Liver (tissue), 9 donors: ENCODE results near the gene BBS5. TPM values are rescaled to one million over a fixed set of nuclear protein-coding genes. Genes with fewer than 3 reads are reported as not detected.
"Not testable (repeated sequence)": the region's sequence is repeated elsewhere in the genome, so short reads cannot be mapped to it uniquely, and the experiment has no call there.

Experiments
- DNase-seq: peaks from one replicate; pipeline ENCODE4 v3.0.0-alpha.2; 2017; ENCODE audit warnings: low spot score
- H3K27ac ChIP-seq, 2 donors: one replicate each; pipeline ENCODE4 v1.7.0; 2013; ENCODE audit warnings: inconsistent platforms in 2 of 2, low read length in 2 of 2, control low read depth in 1 of 2, low read depth in 1 of 2, mild to moderate bottlenecking in 1 of 2
- H3K27me3 ChIP-seq, 4 donors: one replicate each; pipeline versions ENCODE4 v1.6.1 to v1.7.0; 2013; ENCODE audit warnings: low read length in 3 of 4, inconsistent platforms in 1 of 4, mild to moderate bottlenecking in 1 of 4, moderate library complexity in 1 of 4; ENCODE audit not compliant: control insufficient read depth in 4 of 4, insufficient read depth in 4 of 4
- H3K36me3 ChIP-seq, 4 donors: one replicate each; pipeline versions ENCODE4 v1.6.1 to v1.7.0; 2013; ENCODE audit warnings: low read length in 3 of 4, mild to moderate bottlenecking in 3 of 4, low read depth in 1 of 4, moderate library complexity in 1 of 4; ENCODE audit not compliant: control insufficient read depth in 4 of 4, insufficient read depth in 3 of 4
- H3K4me1 ChIP-seq, 4 donors: one replicate each; pipeline versions ENCODE4 v1.6.1 to v1.7.0; 2013; ENCODE audit warnings: low read length in 3 of 4, mild to moderate bottlenecking in 3 of 4, moderate library complexity in 1 of 4; ENCODE audit not compliant: control insufficient read depth in 4 of 4, insufficient read depth in 4 of 4
- H3K4me3 ChIP-seq, 3 donors: one replicate each; pipeline versions ENCODE4 v1.6.1 to v1.7.0; 2013; ENCODE audit warnings: low read length in 3 of 3, control low read depth in 1 of 3, low read depth in 1 of 3, mild to moderate bottlenecking in 1 of 3
- H3K9ac ChIP-seq, 2 donors: one replicate each; pipeline ENCODE4 v1.7.0; 2013; ENCODE audit warnings: low read length in 2 of 2, mild to moderate bottlenecking in 2 of 2, moderate library complexity in 2 of 2, control low read depth in 1 of 2, low read depth in 1 of 2
- H3K9me3 ChIP-seq, 4 donors: one replicate each; pipeline versions ENCODE4 v1.6.1 to v1.7.0; 2013; ENCODE audit warnings: low read length in 3 of 4; ENCODE audit not compliant: control insufficient read depth in 4 of 4
- EGR1 ChIP-seq, 2 donors: IDR thresholded peaks; 2 replicates each; pipeline ENCODE4 v1.6.1; 2016 to 2018; ENCODE audit warnings: antibody characterized with exemption in 2 of 2, low read depth in 2 of 2
- FOXA1 ChIP-seq: IDR thresholded peaks from 2 replicates; pipeline ENCODE4 v1.6.1; 2016; ENCODE audit warnings: antibody characterized with exemption
- GABPA ChIP-seq, 2 donors: IDR thresholded peaks in 1 of 2; conservative IDR thresholded peaks in 1 of 2; 2 replicates each; pipeline ENCODE4 v1.6.1; 2016; ENCODE audit warnings: antibody characterized with exemption in 2 of 2, mild to moderate bottlenecking in 1 of 2, moderate library complexity in 1 of 2
- HNF4A ChIP-seq, 2 donors: conservative IDR thresholded peaks; 2 replicates each; pipeline ENCODE4 v1.6.1; 2016; ENCODE audit warnings: antibody characterized with exemption in 2 of 2, mild to moderate bottlenecking in 2 of 2
- HNF4G ChIP-seq: IDR thresholded peaks from 2 replicates; pipeline ENCODE4 v1.6.1; 2016; ENCODE audit warnings: antibody characterized with exemption
- NR2F2 ChIP-seq: IDR thresholded peaks from 2 replicates; pipeline ENCODE4 v1.6.1; 2016; ENCODE audit warnings: antibody characterized with exemption
- RAD21 ChIP-seq, 2 donors: IDR thresholded peaks; 2 replicates each; pipeline ENCODE4 v1.6.1; 2016; ENCODE audit warnings: antibody characterized with exemption in 2 of 2, mild to moderate bottlenecking in 2 of 2
- RXRA ChIP-seq, 2 donors: IDR thresholded peaks; 2 replicates each; pipeline ENCODE4 v1.6.1; 2017 to 2018; ENCODE audit warnings: antibody characterized with exemption in 2 of 2, mild to moderate bottlenecking in 1 of 2
- SP1 ChIP-seq: IDR thresholded peaks from 2 replicates; pipeline ENCODE4 v1.6.1; 2018; ENCODE audit warnings: antibody characterized with exemption, mild to moderate bottlenecking
- TAF1 ChIP-seq: conservative IDR thresholded peaks from 2 replicates; pipeline ENCODE4 v1.6.1; 2016; ENCODE audit warnings: antibody characterized with exemption, mild to moderate bottlenecking
- YY1 ChIP-seq: IDR thresholded peaks from 2 replicates; pipeline ENCODE4 v1.6.1; 2016; ENCODE audit warnings: antibody characterized with exemption, mild to moderate bottlenecking
- WGBS: extraction: QIAGEN DNeasy Blood & Tissue Kit; methylation state at CpG from one replicate; pipeline ENCODE4 v1.1.7; 2013; 5-methylcytosine and 5-hydroxymethylcytosine counted together
- polyA plus RNA-seq, 2 donors: library from polyadenylated mRNA; stranded (reverse) in 1 of 2; unstranded in 1 of 2; fragments of 200-250 nt in 1 of 2; fragments of >200 nt in 1 of 2; fragmentation: Nextera tagmentation in 1 of 2; extraction: Ambion mirVana in 1 of 2; gene quantifications; one replicate each; pipeline versions ENCODE4 v1.2.1 to v1.2.3, GENCODE V29; 2013 to 2015
- total RNA-seq, 2 donors: library from RNA; depleted of rRNA; stranded (reverse); fragments of >200 nt; gene quantifications; one replicate each; pipeline ENCODE4 v1.2.3, GENCODE V29; 2014
- TF ChIP-seq, protein P1 (sequence below): fragments of 150-350 bp; IDR thresholded peaks from 2 replicates; pipeline ENCODE4 v1.5.1; 2017; ENCODE audit warnings: improper control_type of control experiment, low read depth, low read length; ENCODE audit not compliant: missing input control
- TF ChIP-seq, protein P2 (sequence below): IDR thresholded peaks from 2 replicates; pipeline ENCODE4 v1.6.1; 2016; ENCODE audit warnings: antibody characterized with exemption, mild to moderate bottlenecking
- TF ChIP-seq, protein P3 (sequence below): IDR thresholded peaks from 2 replicates; pipeline ENCODE4 v1.6.1; 2016; ENCODE audit warnings: antibody characterized with exemption
- TF ChIP-seq, protein P4 (sequence below): IDR thresholded peaks from 2 replicates; pipeline ENCODE4 v1.6.1; 2016; ENCODE audit warnings: antibody characterized with exemption
- donor health status: healthy.
- donor health status: healthy.
- donor health status: healthy.
- donor health status: healthy.
- donor health status: healthy.

The BBS5 gene
- total and polyA plus RNA-seq, 4 donors = 1.7 to 2.5 (median 2.1) TPM

- no peak for DNase-seq
Measured at GRCh38 chr2:169526451-169526850, 47.2 kb downstream of the BBS5 start.

GRCh38 chr2:169528271-169528701 is 49.0 kb downstream of the BBS5 start:
- H3K27me3 ChIP-seq = no peaks in the 10 kb centered on the region
- peaks cover 0 to 7% (median 3%) of the 10 kb centered on the region in 4 donors for H3K36me3 ChIP-seq
- WGBS = 3% methylated on average over 2 of the region's 2 CpGs
- H3K9ac ChIP-seq = no peak overlapping the region
- peak; percentile 84 for DNase-seq
- no peak overlapping the region for H3K4me3 ChIP-seq
- no peaks in the 10 kb centered on the region for H3K4me1 ChIP-seq
- no peak overlapping the region for H3K27ac ChIP-seq
- no peaks in the 10 kb centered on the region for H3K9me3 ChIP-seq
- no peak for TF ChIP-seq SP1
- TF ChIP-seq RXRA (IDR thresholded peaks at IDR 0.05) = no peak
- no peak for TF ChIP-seq FOXA1
- no peak for TF ChIP-seq HNF4G
- TF ChIP-seq, protein P1, sequence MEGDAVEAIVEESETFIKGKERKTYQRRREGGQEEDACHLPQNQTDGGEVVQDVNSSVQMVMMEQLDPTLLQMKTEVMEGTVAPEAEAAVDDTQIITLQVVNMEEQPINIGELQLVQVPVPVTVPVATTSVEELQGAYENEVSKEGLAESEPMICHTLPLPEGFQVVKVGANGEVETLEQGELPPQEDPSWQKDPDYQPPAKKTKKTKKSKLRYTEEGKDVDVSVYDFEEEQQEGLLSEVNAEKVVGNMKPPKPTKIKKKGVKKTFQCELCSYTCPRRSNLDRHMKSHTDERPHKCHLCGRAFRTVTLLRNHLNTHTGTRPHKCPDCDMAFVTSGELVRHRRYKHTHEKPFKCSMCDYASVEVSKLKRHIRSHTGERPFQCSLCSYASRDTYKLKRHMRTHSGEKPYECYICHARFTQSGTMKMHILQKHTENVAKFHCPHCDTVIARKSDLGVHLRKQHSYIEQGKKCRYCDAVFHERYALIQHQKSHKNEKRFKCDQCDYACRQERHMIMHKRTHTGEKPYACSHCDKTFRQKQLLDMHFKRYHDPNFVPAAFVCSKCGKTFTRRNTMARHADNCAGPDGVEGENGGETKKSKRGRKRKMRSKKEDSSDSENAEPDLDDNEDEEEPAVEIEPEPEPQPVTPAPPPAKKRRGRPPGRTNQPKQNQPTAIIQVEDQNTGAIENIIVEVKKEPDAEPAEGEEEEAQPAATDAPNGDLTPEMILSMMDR = peak; percentile 77
- TF ChIP-seq GABPA (IDR thresholded peaks at IDR 0.05 in 1 of 2, conservative IDR thresholded peaks at IDR 0.05 in 1 of 2) = no peak
- no peak for TF ChIP-seq EGR1 (IDR thresholded peaks at IDR 0.05; ENCODE audit: low read depth in 2 of 2)
- no peak for TF ChIP-seq NR2F2
- TF ChIP-seq, protein P2, sequence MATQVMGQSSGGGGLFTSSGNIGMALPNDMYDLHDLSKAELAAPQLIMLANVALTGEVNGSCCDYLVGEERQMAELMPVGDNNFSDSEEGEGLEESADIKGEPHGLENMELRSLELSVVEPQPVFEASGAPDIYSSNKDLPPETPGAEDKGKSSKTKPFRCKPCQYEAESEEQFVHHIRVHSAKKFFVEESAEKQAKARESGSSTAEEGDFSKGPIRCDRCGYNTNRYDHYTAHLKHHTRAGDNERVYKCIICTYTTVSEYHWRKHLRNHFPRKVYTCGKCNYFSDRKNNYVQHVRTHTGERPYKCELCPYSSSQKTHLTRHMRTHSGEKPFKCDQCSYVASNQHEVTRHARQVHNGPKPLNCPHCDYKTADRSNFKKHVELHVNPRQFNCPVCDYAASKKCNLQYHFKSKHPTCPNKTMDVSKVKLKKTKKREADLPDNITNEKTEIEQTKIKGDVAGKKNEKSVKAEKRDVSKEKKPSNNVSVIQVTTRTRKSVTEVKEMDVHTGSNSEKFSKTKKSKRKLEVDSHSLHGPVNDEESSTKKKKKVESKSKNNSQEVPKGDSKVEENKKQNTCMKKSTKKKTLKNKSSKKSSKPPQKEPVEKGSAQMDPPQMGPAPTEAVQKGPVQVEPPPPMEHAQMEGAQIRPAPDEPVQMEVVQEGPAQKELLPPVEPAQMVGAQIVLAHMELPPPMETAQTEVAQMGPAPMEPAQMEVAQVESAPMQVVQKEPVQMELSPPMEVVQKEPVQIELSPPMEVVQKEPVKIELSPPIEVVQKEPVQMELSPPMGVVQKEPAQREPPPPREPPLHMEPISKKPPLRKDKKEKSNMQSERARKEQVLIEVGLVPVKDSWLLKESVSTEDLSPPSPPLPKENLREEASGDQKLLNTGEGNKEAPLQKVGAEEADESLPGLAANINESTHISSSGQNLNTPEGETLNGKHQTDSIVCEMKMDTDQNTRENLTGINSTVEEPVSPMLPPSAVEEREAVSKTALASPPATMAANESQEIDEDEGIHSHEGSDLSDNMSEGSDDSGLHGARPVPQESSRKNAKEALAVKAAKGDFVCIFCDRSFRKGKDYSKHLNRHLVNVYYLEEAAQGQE = no peak
- TF ChIP-seq, protein P3, sequence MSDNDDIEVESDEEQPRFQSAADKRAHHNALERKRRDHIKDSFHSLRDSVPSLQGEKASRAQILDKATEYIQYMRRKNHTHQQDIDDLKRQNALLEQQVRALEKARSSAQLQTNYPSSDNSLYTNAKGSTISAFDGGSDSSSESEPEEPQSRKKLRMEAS = no peak
- no peak for TF ChIP-seq TAF1
- TF ChIP-seq RAD21 (IDR thresholded peaks at IDR 0.05) = peak; percentile 79 to 89
- no peak for TF ChIP-seq HNF4A (conservative IDR thresholded peaks at IDR 0.05)

More at GRCh38 chr2:169526451-169526850, 47.2 kb downstream of the BBS5 start:
- no peak overlapping the region for H3K4me3 ChIP-seq
- no peaks in the 10 kb centered on the region for H3K9me3 ChIP-seq
- H3K27me3 ChIP-seq = no peaks in the 10 kb centered on the region
- H3K36me3 ChIP-seq = peaks cover 0 to 7% (median 3%) of the 10 kb centered on the region in 4 donors
- no peak for TF ChIP-seq YY1
- TF ChIP-seq, protein P4, sequence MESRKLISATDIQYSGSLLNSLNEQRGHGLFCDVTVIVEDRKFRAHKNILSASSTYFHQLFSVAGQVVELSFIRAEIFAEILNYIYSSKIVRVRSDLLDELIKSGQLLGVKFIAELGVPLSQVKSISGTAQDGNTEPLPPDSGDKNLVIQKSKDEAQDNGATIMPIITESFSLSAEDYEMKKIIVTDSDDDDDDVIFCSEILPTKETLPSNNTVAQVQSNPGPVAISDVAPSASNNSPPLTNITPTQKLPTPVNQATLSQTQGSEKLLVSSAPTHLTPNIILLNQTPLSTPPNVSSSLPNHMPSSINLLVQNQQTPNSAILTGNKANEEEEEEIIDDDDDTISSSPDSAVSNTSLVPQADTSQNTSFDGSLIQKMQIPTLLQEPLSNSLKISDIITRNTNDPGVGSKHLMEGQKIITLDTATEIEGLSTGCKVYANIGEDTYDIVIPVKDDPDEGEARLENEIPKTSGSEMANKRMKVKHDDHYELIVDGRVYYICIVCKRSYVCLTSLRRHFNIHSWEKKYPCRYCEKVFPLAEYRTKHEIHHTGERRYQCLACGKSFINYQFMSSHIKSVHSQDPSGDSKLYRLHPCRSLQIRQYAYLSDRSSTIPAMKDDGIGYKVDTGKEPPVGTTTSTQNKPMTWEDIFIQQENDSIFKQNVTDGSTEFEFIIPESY = no peak
- no peak for TF ChIP-seq SP1
- TF ChIP-seq TAF1 = no peak
- TF ChIP-seq, protein P2 = no peak
- TF ChIP-seq EGR1 (IDR thresholded peaks at IDR 0.05; ENCODE audit: low read depth in 2 of 2) = no peak
- no peak overlapping the region for H3K9ac ChIP-seq
- no peak overlapping the region for H3K27ac ChIP-seq
- H3K4me1 ChIP-seq = no peaks in the 10 kb centered on the region

GRCh38 chr2:169539460-169539859 is 60.2 kb downstream of the BBS5 start:
- H3K36me3 ChIP-seq, H3K27ac ChIP-seq, H3K4me3 ChIP-seq, H3K9ac ChIP-seq, DNase-seq, H3K9me3 ChIP-seq, H3K27me3 ChIP-seq, H3K4me1 ChIP-seq: not testable (repeated sequence)
- WGBS = 100% methylated on average over 2 of the region's 2 CpGs
